HEK293 (cell line): ENCODE data around the gene IL17RC.

Experiments
- ATF2 ChIP-seq: fragments of 450-650 bp; formaldehyde crosslinking; IDR thresholded peaks from 2 replicates; pipeline ENCODE4 v1.5.1; 2016; ENCODE audit warnings: missing biosample characterization, missing genetic modification characterization, low read depth
- GLI2 ChIP-seq: fragments of 450-650 bp; formaldehyde crosslinking; IDR thresholded peaks from 2 replicates; pipeline ENCODE4; 2017; ENCODE audit warnings: missing biosample characterization, missing genetic modification characterization, low read depth, borderline replicate concordance
- GLIS2 ChIP-seq: fragments of 450-650 bp; formaldehyde crosslinking; IDR thresholded peaks from 2 replicates; pipeline ENCODE4 v1.5.1; 2016; ENCODE audit warnings: missing biosample characterization, missing genetic modification characterization
- MZF1 ChIP-seq: fragments of 450-650 bp; formaldehyde crosslinking; IDR thresholded peaks from 2 replicates; pipeline ENCODE4 v1.5.1; 2017; ENCODE audit warnings: missing biosample characterization, missing genetic modification characterization, borderline replicate concordance
- OVOL3 ChIP-seq: fragments of 450-650 bp; formaldehyde crosslinking; IDR thresholded peaks from 2 replicates; pipeline ENCODE4 v1.5.1; 2016; ENCODE audit warnings: missing biosample characterization, missing genetic modification characterization
- PBX3 ChIP-seq: sonication (generic); formaldehyde crosslinking; IDR thresholded peaks from 2 replicates; pipeline ENCODE4 v1.8.1; 2022; ENCODE audit warnings: mild to moderate bottlenecking, moderate library complexity, missing genetic modification reagents
- REST ChIP-seq: fragments of 450-650 bp; formaldehyde crosslinking; IDR thresholded peaks from 2 replicates; pipeline ENCODE4 v1.5.1; 2016; ENCODE audit warnings: missing biosample characterization, missing genetic modification characterization
- SCRT2 ChIP-seq: fragments of 450-650 bp; formaldehyde crosslinking; IDR thresholded peaks from 2 replicates; pipeline ENCODE4 v1.5.1; 2016; ENCODE audit warnings: missing biosample characterization, missing genetic modification characterization
- TSHZ1 ChIP-seq: fragments of 450-650 bp; formaldehyde crosslinking; IDR thresholded peaks from 2 replicates; pipeline ENCODE4 v1.5.1; 2016; ENCODE audit warnings: missing biosample characterization, missing genetic modification characterization, borderline replicate concordance
- YY2 ChIP-seq: fragments of 450-650 bp; formaldehyde crosslinking; IDR thresholded peaks from 2 replicates; pipeline ENCODE4 v1.5.1; 2016; ENCODE audit warnings: missing biosample characterization, missing genetic modification characterization
- ZBTB8A ChIP-seq: fragments of 450-650 bp; formaldehyde crosslinking; IDR thresholded peaks from 2 replicates; pipeline ENCODE4 v1.5.1; 2016; ENCODE audit warnings: missing biosample characterization, missing genetic modification characterization
- ZFHX2 ChIP-seq: fragments of 450-650 bp; formaldehyde crosslinking; conservative IDR thresholded peaks from 2 replicates; pipeline ENCODE4 v1.5.1; 2016; ENCODE audit warnings: missing biosample characterization, missing genetic modification characterization
- ZNF140 ChIP-seq: fragments of 450-650 bp; formaldehyde crosslinking; IDR thresholded peaks from 2 replicates; pipeline ENCODE4 v1.5.1; 2016; ENCODE audit warnings: missing biosample characterization, missing genetic modification characterization
- ZNF155 ChIP-seq: fragments of 450-650 bp; formaldehyde crosslinking; IDR thresholded peaks from 2 replicates; pipeline ENCODE4 v1.5.1; 2016; ENCODE audit warnings: missing biosample characterization, missing genetic modification characterization
- ZNF184 ChIP-seq: fragments of 450-650 bp; IDR thresholded peaks from 2 replicates; pipeline ENCODE4 v1.5.1; 2018; ENCODE audit warnings: missing biosample characterization, mild to moderate bottlenecking, missing genetic modification characterization
- ZNF223 ChIP-seq: fragments of 450-650 bp; formaldehyde crosslinking; IDR thresholded peaks from 2 replicates; pipeline ENCODE4 v1.5.1; 2016; ENCODE audit warnings: missing biosample characterization, missing genetic modification characterization
- ZNF239 ChIP-seq: fragments of 450-650 bp; formaldehyde crosslinking; IDR thresholded peaks from 2 replicates; pipeline ENCODE4 v1.5.1; 2016; ENCODE audit warnings: missing biosample characterization, missing genetic modification characterization
- ZNF362 ChIP-seq: fragments of 450-650 bp; formaldehyde crosslinking; IDR thresholded peaks from 2 replicates; pipeline ENCODE4 v1.5.1; 2016; ENCODE audit warnings: missing biosample characterization, missing genetic modification characterization
- ZNF404 ChIP-seq: fragments of 450-650 bp; formaldehyde crosslinking; IDR thresholded peaks from 2 replicates; pipeline ENCODE4 v1.5.1; 2017; ENCODE audit warnings: missing biosample characterization, missing genetic modification characterization
- ZNF530 ChIP-seq: fragments of 450-650 bp; formaldehyde crosslinking; IDR thresholded peaks from 2 replicates; pipeline ENCODE4 v1.5.1; 2016; ENCODE audit warnings: low read depth, missing biosample characterization, missing genetic modification characterization
- ZNF610 ChIP-seq: fragments of 450-650 bp; formaldehyde crosslinking; IDR thresholded peaks from 2 replicates; pipeline ENCODE4 v1.5.1; 2016; ENCODE audit warnings: missing biosample characterization, missing genetic modification characterization, borderline replicate concordance
- ZNF747 ChIP-seq: fragments of 450-650 bp; formaldehyde crosslinking; IDR thresholded peaks from 2 replicates; pipeline ENCODE4 v1.5.1; 2016; ENCODE audit warnings: missing biosample characterization, missing genetic modification characterization
- ZSCAN23 ChIP-seq: fragments of 450-650 bp; formaldehyde crosslinking; IDR thresholded peaks from 2 replicates; pipeline ENCODE4 v1.5.1; 2016; ENCODE audit warnings: missing biosample characterization, missing genetic modification characterization
- ZSCAN5A ChIP-seq: fragments of 450-650 bp; formaldehyde crosslinking; IDR thresholded peaks from 2 replicates; pipeline ENCODE4 v1.5.1; 2016; ENCODE audit warnings: missing biosample characterization, missing genetic modification characterization
- ZXDB ChIP-seq: fragments of 450-650 bp; formaldehyde crosslinking; IDR thresholded peaks from 2 replicates; pipeline ENCODE4 v1.5.1; 2016; ENCODE audit warnings: missing biosample characterization, missing genetic modification characterization

Gene IL17RC

GRCh38 chr3:9976721-9977709, 60.1 kb downstream of the IL17RC start (continued):
- peak; percentile 82; the same call in 1 of the 2 replicates for TF ChIP-seq ZNF362 (tag by site-specific recombination)
- peak; percentile 49; the same call in 1 of the 2 replicates for TF ChIP-seq OVOL3 (tag by site-specific recombination)
- no peak for TF ChIP-seq PBX3 (CRISPR knock-in tag)
- TF ChIP-seq SCRT2 (tag by site-specific recombination) = no peak
- TF ChIP-seq ZNF404 (tag by site-specific recombination) = no peak
- TF ChIP-seq ZFHX2 (tag by site-specific recombination) = no peak
- peak; percentile 81 for TF ChIP-seq ZXDB (tag by site-specific recombination)
- TF ChIP-seq ZNF184 (tag by site-specific recombination) = peak; percentile 93
- TF ChIP-seq REST (tag by site-specific recombination) = peak; percentile 22; the same call in 1 of the 2 replicates
- no peak for TF ChIP-seq MZF1 (tag by site-specific recombination)
- TF ChIP-seq GLIS2 (tag by site-specific recombination) = no peak
- peak; percentile 80 for TF ChIP-seq ZBTB8A (tag by site-specific recombination)
- 0 out of 2 replicates have a peak, but pooled peaks have one; percentile 53 for TF ChIP-seq ZSCAN23
- TF ChIP-seq ZNF610 (tag by site-specific recombination) = no peak
- TF ChIP-seq ZSCAN5A (tag by site-specific recombination) = no peak
- TF ChIP-seq YY2 (tag by site-specific recombination) = no peak
- TF ChIP-seq ZNF747 (tag by site-specific recombination) = no peak
- TF ChIP-seq ZNF223 (tag by site-specific recombination) = no peak
- TF ChIP-seq ZNF530 (tag by site-specific recombination) = no peak
- no peak for TF ChIP-seq ZNF155 (tag by site-specific recombination)
- peak; percentile 96 for TF ChIP-seq TSHZ1
- no peak for TF ChIP-seq ZNF239 (tag by site-specific recombination)
- peak; percentile 88 for TF ChIP-seq ATF2 (tag by site-specific recombination)
- TF ChIP-seq GLI2 = 0 out of 2 replicates have a peak, but pooled peaks have one; percentile 33
- TF ChIP-seq ZNF140 (tag by site-specific recombination) = peak; percentile 99
